Endothelial cell of umbilical vein (primary cell): ENCODE measurements around the gene LAMB3. TPM values are rescaled to one million over a fixed set of nuclear protein-coding genes. Genes with fewer than 3 reads are reported as not detected.

ENCODE experiments used
- BruUV-seq: library from RNA; stranded (reverse); fragments of 400-500 nt; replicated peaks from 2 replicates; lab custom pipeline; 2021; lab: Mats Ljungman, UMichigan
- CTCF ChIA-PET: fragments of 300-600, 350-600 bp; sonication (Branson Sonifier 250); formaldehyde crosslinking; loops from one replicate; lab custom pipeline; 2021; ENCODE audit warnings: antibody characterized with exemption, inconsistent platforms; lab: Charles Lee
- POLR2A ChIA-PET: fragments of 300-600, 350-600 bp; sonication (Branson Sonifier 250); formaldehyde crosslinking; loops from one replicate; lab custom pipeline; 2021; ENCODE audit warnings: antibody characterized with exemption, inconsistent platforms; lab: Charles Lee
- DNase-seq: peaks from one replicate; pipeline ENCODE4 v3.0.0-alpha.2; 2011; ENCODE audit warnings: low read depth, low spot score
- FAIRE-seq: peaks from 2 replicates; lab custom pipeline; 2011; peaks lifted over from hg19 to GRCh38; lab: Jason Lieb, UNC
- H2AFZ ChIP-seq: 2 replicates; pipeline ENCODE4 v1.6.0; 2012; ENCODE audit warnings: low read depth, low read length, control low read depth, inconsistent platforms
- H3K27ac ChIP-seq: 2 replicates; pipeline ENCODE4 v1.5.1; 2011; ENCODE audit warnings: low read depth, mild to moderate bottlenecking, control low read depth, low read length, moderate library complexity; ENCODE audit not compliant: insufficient read depth
- H3K27me3 ChIP-seq, 2 experiments: 2 replicates each; pipeline versions ENCODE4 v1.6.0 to v1.6.1; 2011; ENCODE audit warnings: low read length in 2 of 2, mixed read lengths in 1 of 2; ENCODE audit not compliant: control insufficient read depth in 2 of 2, insufficient read depth in 2 of 2
- H3K36me3 ChIP-seq, 2 experiments: 2 replicates in 1 of 2; 3 replicates in 1 of 2; pipeline ENCODE4 v1.5.1; 2011; ENCODE audit warnings: low read length in 2 of 2, mild to moderate bottlenecking in 1 of 2, moderate library complexity in 1 of 2; ENCODE audit not compliant: control insufficient read depth in 2 of 2, insufficient read depth in 2 of 2; ENCODE audit errors: extremely low read depth in 1 of 2
- H3K4me1 ChIP-seq: 3 replicates; pipeline ENCODE4 v1.5.1; 2011; ENCODE audit warnings: mild to moderate bottlenecking, low read length; ENCODE audit not compliant: control insufficient read depth, insufficient read depth; ENCODE audit errors: extremely low read depth
- H3K4me2 ChIP-seq: 2 replicates; pipeline ENCODE4 v1.6.1; 2011; ENCODE audit warnings: low read length, control low read depth, mixed read lengths; ENCODE audit not compliant: insufficient read depth
- H3K4me3 ChIP-seq, 3 experiments: fragments of 200-600 bp in 1 of 3; sonication (generic), shearing (Covaris generic) in 1 of 3; replicated peaks in 1 of 3; 2 replicates each; pipeline ENCODE4 v1.5.1; 2011 to 2016; ENCODE audit warnings: control low read depth in 3 of 3, low read length in 3 of 3, mild to moderate bottlenecking in 2 of 3, inconsistent platforms in 1 of 3, low read depth in 1 of 3, moderate library complexity in 1 of 3; ENCODE audit not compliant: insufficient read depth in 1 of 3
- H3K79me2 ChIP-seq: 2 replicates; pipeline ENCODE4 v1.6.0; 2012; ENCODE audit warnings: low read length, inconsistent platforms; ENCODE audit not compliant: control insufficient read depth, insufficient read depth
- H3K9ac ChIP-seq: replicated peaks from 2 replicates; pipeline ENCODE3; 2011; ENCODE audit warnings: low read length, control low read depth; ENCODE audit not compliant: insufficient read depth; ENCODE audit errors: extremely low read depth
- H3K9me1 ChIP-seq: replicated peaks from 3 replicates; pipeline ENCODE4 v1.6.0; 2011; ENCODE audit warnings: mild to moderate bottlenecking, low read length; ENCODE audit not compliant: control insufficient read depth, insufficient read depth; ENCODE audit errors: extremely low read depth
- H3K9me3 ChIP-seq: replicated peaks from 2 replicates; pipeline ENCODE4 v1.5.1; 2012; ENCODE audit warnings: low read length, inconsistent platforms; ENCODE audit not compliant: control insufficient read depth, insufficient read depth
- H4K20me1 ChIP-seq: replicated peaks from 2 replicates; pipeline ENCODE3; 2011; ENCODE audit warnings: mild to moderate bottlenecking, low read length; ENCODE audit not compliant: control insufficient read depth, insufficient read depth; ENCODE audit errors: extremely low read depth
- CTCF ChIP-seq, 2 donors: IDR thresholded peaks; 1 replicate in 1 of 2; 2 replicates in 1 of 2; pipeline ENCODE4 v1.5.1; 2011; ENCODE audit warnings: low read length in 2 of 2, mild to moderate bottlenecking in 2 of 2, moderate library complexity in 2 of 2, control low read depth in 1 of 2, inconsistent platforms in 1 of 2, low read depth in 1 of 2; ENCODE audit not compliant: insufficient read depth in 1 of 2; ENCODE audit errors: extremely low read depth in 1 of 2
- EZH2 ChIP-seq: IDR thresholded peaks from 2 replicates; pipeline ENCODE4 v1.6.1; 2012; ENCODE audit warnings: borderline replicate concordance, low read depth, mild to moderate bottlenecking, moderate library complexity, low read length, inconsistent platforms; ENCODE audit not compliant: severe bottlenecking
- FOS ChIP-seq: IDR thresholded peaks from 2 replicates; pipeline ENCODE4 v1.6.1; 2011; ENCODE audit warnings: mild to moderate bottlenecking, low read length, moderate library complexity, borderline replicate concordance; ENCODE audit not compliant: insufficient read depth
- GATA2 ChIP-seq: IDR thresholded peaks from 2 replicates; pipeline ENCODE4 v1.7.0; 2011; ENCODE audit warnings: low read depth, mild to moderate bottlenecking, moderate library complexity, mixed read lengths, low read length; ENCODE audit not compliant: insufficient read length, insufficient read depth
- JUN ChIP-seq: IDR thresholded peaks from 2 replicates; pipeline ENCODE4 v1.6.1; 2011; ENCODE audit warnings: borderline replicate concordance, low read depth; ENCODE audit not compliant: insufficient read length, insufficient read depth
- MAX ChIP-seq: IDR thresholded peaks from 2 replicates; pipeline ENCODE4 v1.6.1; 2011; ENCODE audit not compliant: insufficient read depth, insufficient read length
- MYC ChIP-seq: IDR thresholded peaks from one replicate; pipeline ENCODE4 v1.6.1; 2011; ENCODE audit warnings: mild to moderate bottlenecking, low read depth, low read length
- POLR2A ChIP-seq: IDR thresholded peaks from 2 replicates; pipeline ENCODE4 v1.6.1; 2012; ENCODE audit warnings: low read depth, mild to moderate bottlenecking, control low read depth, low read length
- POLR2AphosphoS5 ChIP-seq: IDR thresholded peaks from 2 replicates; pipeline ENCODE4 v1.6.1; 2012; ENCODE audit warnings: low read depth, mild to moderate bottlenecking, control low read depth, low read length, moderate library complexity; ENCODE audit not compliant: insufficient read depth
- dilution Hi-C: fragments of 300-500 bp; cut with MboI; formaldehyde crosslinking; loops from one replicate; pipeline ENCODE4 v1.15.0; 2019; ENCODE audit warnings: low sequenced_read_pairs; ENCODE audit not compliant: extremely low pct_ligation_motif_present
- intact Hi-C: fragments of 100-400 bp; cut with micrococcal nuclease; formaldehyde crosslinking; loops from one replicate; pipeline ENCODE4 v1.10.0; 2022
- polyA plus RNA-seq, 4 experiments: library from polyadenylated mRNA; depleted of rRNA in 3 of 4; stranded (reverse) in 3 of 4; unstranded in 1 of 4; fragments of >200 nt; gene quantifications; 2 replicates each; pipeline versions ENCODE4 v1.2.1 to v1.2.3, GENCODE V29; 2011 to 2012; ENCODE audit warnings: missing spikeins in 1 of 4
- total RNA-seq: library from RNA; stranded (reverse); gene quantifications from 2 replicates; pipeline ENCODE4 v1.2.3, GENCODE V29; 2021

LAMB3 gene
- total and polyA plus RNA-seq, 2 donors (not counting 3 experiments of a cell fraction or from before 2014, with no cell fraction given) = 2.6 to 3.1 TPM

DNA sequence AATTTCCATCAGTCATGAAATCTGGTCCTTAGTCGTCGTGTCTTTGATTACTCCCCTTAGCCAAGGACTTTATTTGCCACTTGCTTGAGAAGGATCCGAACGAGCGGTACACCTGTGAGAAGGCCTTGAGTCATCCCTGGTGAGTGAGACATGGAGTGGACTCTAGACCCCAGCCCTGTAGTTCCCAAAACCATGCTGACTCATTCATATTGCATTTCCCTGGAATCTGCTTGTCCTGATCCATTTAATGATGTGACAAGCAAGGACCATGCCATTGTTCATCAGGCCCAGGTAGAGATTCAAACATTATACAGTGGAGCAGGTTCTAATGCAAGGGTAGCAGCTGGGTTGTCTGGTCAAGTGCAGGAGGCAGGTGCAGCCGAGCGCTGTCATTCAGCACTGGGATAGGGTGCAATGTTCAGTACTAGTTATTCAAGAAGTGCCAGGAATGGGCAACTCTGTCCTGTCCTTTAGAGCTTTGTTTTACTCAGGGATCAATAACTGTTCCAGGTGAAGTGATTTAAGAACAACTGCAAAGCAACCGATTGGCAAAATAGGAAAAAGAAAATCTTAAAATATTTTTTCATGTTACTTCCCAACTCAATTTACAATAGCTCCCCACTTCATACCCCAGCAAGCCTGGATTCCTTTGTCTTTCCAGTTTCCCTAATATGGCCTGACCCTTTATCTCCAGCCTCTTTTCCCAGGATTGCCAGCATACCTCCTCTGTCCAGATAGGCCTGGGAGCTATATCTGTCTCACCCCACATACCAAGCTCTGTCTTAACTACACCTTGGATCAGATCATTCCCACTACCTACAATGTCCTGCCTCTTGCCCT is 42.2 kb downstream of the LAMB3 start:
- no peaks in the 10 kb centered on the region for H3K36me3 ChIP-seq
- no peak overlapping the region for H3K27ac ChIP-seq
- no peak overlapping the region for H3K4me2 ChIP-seq
- ChIA-PET POLR2A (no interaction called here), CTCF (interaction anchor here (0.8 to 3.1 kb wide), 4 partner anchors 17 to 33 kb away, joined by 3 to 10 read pairs (median 8); no protein-coding TSS in a partner anchor)
- H2AFZ ChIP-seq = no peak overlapping the region
- TF ChIP-seq POLR2A = no peak
- TF ChIP-seq JUN = no peak
- TF ChIP-seq EZH2 = no peak
- TF ChIP-seq CTCF (IDR thresholded peaks at IDR 0.05; ENCODE audit: extremely low read depth in 1 of 2, insufficient read depth in 1 of 2, low read depth in 1 of 2, low read length in 2 of 2) = no peak
- TF ChIP-seq MAX = no peak
- TF ChIP-seq POLR2AphosphoS5 = no peak
- TF ChIP-seq MYC = no peak
- no peak for TF ChIP-seq GATA2
- no peak for TF ChIP-seq FOS
- dilution Hi-C loops = no loop called here
- H3K27me3 ChIP-seq = peaks cover 0 to 3% of the 10 kb centered on the region in 2 experiments
- H3K4me1 ChIP-seq = no peaks in the 10 kb centered on the region
- H3K9me3 ChIP-seq = no peaks in the 10 kb centered on the region
- H4K20me1 ChIP-seq = no peaks in the 10 kb centered on the region
- FAIRE-seq (no peak), DNase-seq (no peak)
- no peak overlapping the region for H3K4me3 ChIP-seq
- intact Hi-C loops = no loop called here
- no TSS peak for BruUV-seq
- no peaks in the 10 kb centered on the region for H3K79me2 ChIP-seq
- H3K9me1 ChIP-seq = no peaks in the 10 kb centered on the region
- no peak overlapping the region for H3K9ac ChIP-seq
